H1 (cell line): ENCODE results near the gene ASAP2. TPM values are rescaled to one million over a fixed set of nuclear protein-coding genes. Genes with fewer than 3 reads are reported as not detected.

Experiments used
- CTCF ChIA-PET: fragments of 300-600 bp; sonication (Branson Sonifier 250); formaldehyde crosslinking; loops from one replicate; lab custom pipeline; 2021; ENCODE audit not compliant: partially characterized antibody; lab: Charles Lee
- POLR2A ChIA-PET: fragments of 300-600 bp; sonication (Branson Sonifier 250); formaldehyde crosslinking; loops from one replicate; lab custom pipeline; 2021; ENCODE audit warnings: inconsistent platforms; ENCODE audit not compliant: partially characterized antibody; lab: Charles Lee
- DNase-seq, 2 experiments: peaks; one replicate each; pipeline versions ENCODE4 v3.0.0 to v3.0.0-alpha.2; 2010 to 2022; ENCODE audit warnings: low spot score in 2 of 2, low read depth in 1 of 2, mixed read lengths in 1 of 2
- FAIRE-seq: peaks from 2 replicates; lab custom pipeline; 2011; peaks lifted over from hg19 to GRCh38; lab: Jason Lieb, UNC
- H2AFZ ChIP-seq: 2 replicates; pipeline ENCODE4 v1.8.1; 2012; ENCODE audit warnings: low read length, inconsistent platforms
- H2AK5ac ChIP-seq: 2 replicates; pipeline ENCODE4 v1.6.1; 2013; ENCODE audit warnings: low read depth, low read length
- H2BK120ac ChIP-seq: replicated peaks from 2 replicates; pipeline ENCODE3; 2013; ENCODE audit warnings: low read depth, low read length, inconsistent platforms
- H2BK12ac ChIP-seq: 2 replicates; pipeline ENCODE4 v1.6.1; 2013; ENCODE audit warnings: low read depth, low read length
- H2BK15ac ChIP-seq: 2 replicates; pipeline ENCODE4 v1.6.1; 2013; ENCODE audit warnings: low read length
- H2BK20ac ChIP-seq: 2 replicates; pipeline ENCODE4 v1.6.1; 2013; ENCODE audit warnings: low read length
- H2BK5ac ChIP-seq: 2 replicates; pipeline ENCODE4 v1.6.1; 2013; ENCODE audit warnings: low read depth, low read length
- H3K14ac ChIP-seq: 2 replicates; pipeline ENCODE4 v1.6.1; 2013; ENCODE audit warnings: inconsistent platforms; ENCODE audit not compliant: insufficient read length
- H3K18ac ChIP-seq: 2 replicates; pipeline ENCODE4 v1.6.1; 2013; ENCODE audit warnings: low read length; ENCODE audit errors: extremely low read depth
- H3K23ac ChIP-seq: 2 replicates; pipeline ENCODE4 v1.6.1; 2013; ENCODE audit warnings: inconsistent platforms; ENCODE audit not compliant: insufficient read length
- H3K23me2 ChIP-seq: 2 replicates; pipeline ENCODE4 v1.6.1; 2013; ENCODE audit warnings: low read depth, low read length
- H3K27ac ChIP-seq: 2 replicates; pipeline ENCODE4 v1.6.1; 2011; ENCODE audit warnings: low read depth, low read length, inconsistent platforms
- H3K27me3 ChIP-seq, 4 experiments: replicated peaks in 1 of 4; 1 replicate in 1 of 4; 2 replicates in 3 of 4; pipeline versions ENCODE4 v1.6.1 to v1.8.1; 2011 to 2013; ENCODE audit warnings: low read length in 3 of 4, mild to moderate bottlenecking in 3 of 4, inconsistent platforms in 2 of 4, mixed read lengths in 2 of 4, moderate library complexity in 1 of 4; ENCODE audit not compliant: control insufficient read depth in 3 of 4, insufficient read depth in 3 of 4; ENCODE audit errors: extremely low read depth in 1 of 4
- H3K36me3 ChIP-seq, 4 experiments: 2 replicates each; pipeline versions ENCODE4 v1.6.1 to v1.8.1; 2011 to 2013; ENCODE audit warnings: mild to moderate bottlenecking in 4 of 4, low read length in 3 of 4, moderate library complexity in 2 of 4, control low read depth in 1 of 4, inconsistent platforms in 1 of 4; ENCODE audit not compliant: insufficient read depth in 4 of 4, control insufficient read depth in 2 of 4
- H3K4ac ChIP-seq: replicated peaks from 2 replicates; pipeline ENCODE3; 2013; ENCODE audit warnings: low read length, low read depth, mixed read lengths, inconsistent platforms; ENCODE audit not compliant: insufficient read length
- H3K4me1 ChIP-seq, 4 experiments: replicated peaks in 1 of 4; 1 replicate in 1 of 4; 2 replicates in 3 of 4; pipeline versions ENCODE4 v1.6.1 to v1.8.1; 2011 to 2013; ENCODE audit warnings: low read length in 3 of 4, inconsistent platforms in 2 of 4, mixed read lengths in 1 of 4; ENCODE audit not compliant: insufficient read depth in 4 of 4, control insufficient read depth in 3 of 4
- H3K4me2 ChIP-seq, 2 experiments: 2 replicates each; pipeline versions ENCODE4 v1.6.1 to v1.8.1; 2011 to 2013; ENCODE audit warnings: low read depth in 2 of 2, low read length in 2 of 2, control low read depth in 1 of 2, inconsistent platforms in 1 of 2, mild to moderate bottlenecking in 1 of 2; ENCODE audit not compliant: insufficient read depth in 1 of 2
- H3K4me3 ChIP-seq, 4 experiments: fragments of 200-600, 300-600 bp in 1 of 4; sonication (generic), shearing (Covaris generic), sonication (Bioruptor Twin) in 1 of 4; 2 replicates each; pipeline versions ENCODE4 v1.5.1 to v1.8.1; 2011 to 2016; ENCODE audit warnings: low read length in 4 of 4, low read depth in 3 of 4, control low read depth in 2 of 4, inconsistent platforms in 2 of 4, mild to moderate bottlenecking in 2 of 4, mixed read lengths in 1 of 4, moderate library complexity in 1 of 4; ENCODE audit not compliant: insufficient read depth in 2 of 4; ENCODE audit errors: extremely low read depth in 1 of 4
- H3K56ac ChIP-seq: replicated peaks from 2 replicates; pipeline ENCODE3; 2013; ENCODE audit warnings: low read depth, mild to moderate bottlenecking, mixed read lengths, low read length, inconsistent platforms; ENCODE audit not compliant: insufficient read length
- H3K79me1 ChIP-seq: 2 replicates; pipeline ENCODE4 v1.6.1; 2013; ENCODE audit warnings: low read depth, low read length, control low read depth
- H3K79me2 ChIP-seq, 2 experiments: 2 replicates each; pipeline versions ENCODE4 v1.6.1 to v1.8.1; 2012 to 2013; ENCODE audit warnings: low read length in 2 of 2, mild to moderate bottlenecking in 2 of 2, inconsistent platforms in 1 of 2; ENCODE audit not compliant: insufficient read depth in 2 of 2, control insufficient read depth in 1 of 2
- H3K9ac ChIP-seq, 4 experiments: replicated peaks in 1 of 4; 1 replicate in 1 of 4; 2 replicates in 3 of 4; pipeline versions ENCODE4 v1.6.1 to v1.8.1; 2011 to 2013; ENCODE audit warnings: low read depth in 3 of 4, low read length in 3 of 4, control low read depth in 2 of 4, mild to moderate bottlenecking in 2 of 4, moderate library complexity in 2 of 4, inconsistent platforms in 1 of 4; ENCODE audit errors: extremely low read depth in 1 of 4
- H3K9me3 ChIP-seq, 2 experiments: 2 replicates each; pipeline versions ENCODE4 v1.6.1 to v1.8.1; 2012 to 2013; ENCODE audit warnings: mild to moderate bottlenecking in 2 of 2, moderate library complexity in 2 of 2, control low read depth in 1 of 2, inconsistent platforms in 1 of 2, low read depth in 1 of 2, low read length in 1 of 2, mixed read lengths in 1 of 2; ENCODE audit not compliant: insufficient read depth in 2 of 2
- H4K20me1 ChIP-seq, 2 experiments: replicated peaks in 1 of 2; 2 replicates each; pipeline versions ENCODE3 to v1.8.1; 2011 to 2013; ENCODE audit warnings: inconsistent platforms in 2 of 2, low read length in 2 of 2, mild to moderate bottlenecking in 1 of 2; ENCODE audit not compliant: insufficient read depth in 2 of 2, control insufficient read depth in 1 of 2
- H4K5ac ChIP-seq: 2 replicates; pipeline ENCODE4 v1.6.1; 2013; ENCODE audit warnings: low read length, low read depth, mixed read lengths, inconsistent platforms; ENCODE audit not compliant: insufficient read length
- H4K8ac ChIP-seq: 2 replicates; pipeline ENCODE4 v1.8.0; 2013; ENCODE audit warnings: mild to moderate bottlenecking, moderate library complexity, low read length, inconsistent platforms; ENCODE audit not compliant: insufficient read depth; ENCODE audit errors: extremely low read depth
- H4K91ac ChIP-seq: replicated peaks from 2 replicates; pipeline ENCODE3; 2013; ENCODE audit warnings: low read length, mixed read lengths, inconsistent platforms; ENCODE audit not compliant: insufficient read length
- BACH1 ChIP-seq: IDR thresholded peaks from 2 replicates; pipeline ENCODE4 v1.6.1; 2012; ENCODE audit warnings: low read length, improper control_type of control experiment
- CBX5 ChIP-seq: fragments of 300-800, 300-1000 bp; sonication (generic); IDR thresholded peaks from 2 replicates; pipeline ENCODE4 v1.7.1; 2016; ENCODE audit warnings: antibody characterized with exemption, low read length, low read depth
- CBX8 ChIP-seq: fragments of 300-800, 300-1000 bp; sonication (generic); IDR thresholded peaks from 2 replicates; pipeline ENCODE4 v1.7.1; 2016; ENCODE audit warnings: low read depth, low read length, borderline replicate concordance
- CHD1 ChIP-seq: IDR thresholded peaks from 2 replicates; pipeline ENCODE4 v1.6.1; 2012; ENCODE audit warnings: low read depth, low read length, improper control_type of control experiment
- FOSL1 ChIP-seq: IDR thresholded peaks from 2 replicates; pipeline ENCODE4 v1.6.1; 2011; ENCODE audit warnings: mild to moderate bottlenecking, low read depth, low read length, moderate library complexity; ENCODE audit not compliant: insufficient read depth
- HDAC6 ChIP-seq: IDR thresholded peaks from one replicate; pipeline ENCODE4 v1.7.1; 2012; ENCODE audit warnings: low read depth, mild to moderate bottlenecking, inconsistent platforms, low read length, moderate library complexity
- MAFK ChIP-seq: IDR thresholded peaks from 2 replicates; pipeline ENCODE4 v1.6.1; 2012; ENCODE audit warnings: low read depth, mild to moderate bottlenecking, improper control_type of control experiment, low read length
- SIN3A ChIP-seq, 2 experiments: IDR thresholded peaks in 1 of 2; conservative IDR thresholded peaks in 1 of 2; 2 replicates each; pipeline ENCODE4 v1.6.1; 2011 to 2012; ENCODE audit warnings: low read length in 2 of 2, improper control_type of control experiment in 1 of 2, low read depth in 1 of 2, mild to moderate bottlenecking in 1 of 2
- SIX5 ChIP-seq: IDR thresholded peaks from 2 replicates; pipeline ENCODE4 v1.6.1; 2011; ENCODE audit warnings: mild to moderate bottlenecking, low read depth, low read length
- TAF7 ChIP-seq: optimal IDR thresholded peaks from 2 replicates; pipeline ENCODE3; 2011; ENCODE audit warnings: low read depth, mild to moderate bottlenecking, inconsistent platforms, low read length, moderate library complexity, borderline replicate concordance
- YY1 ChIP-seq: IDR thresholded peaks from 2 replicates; pipeline ENCODE4 v1.6.1; 2011; ENCODE audit warnings: low read depth, mild to moderate bottlenecking, low read length
- WGBS, 2 experiments: shearing (Covaris generic) in 1 of 2; methylation state at CpG; one replicate each; pipeline versions ENCODE4 v1.1.6 to v1.1.7; 2013 to 2015; ENCODE audit warnings: low lambda C conversion rate in 2 of 2, mixed read lengths in 2 of 2, inconsistent platforms in 1 of 2, low coverage in 1 of 2, missing lambda C conversion rate in 1 of 2; ENCODE audit not compliant: insufficient replicate concordance in 2 of 2, insufficient coverage in 1 of 2, insufficient read length in 1 of 2; ENCODE audit errors: extremely low coverage in 1 of 2, missing lambda C conversion rate in 1 of 2; 5-methylcytosine and 5-hydroxymethylcytosine counted together
- polyA plus RNA-seq, 7 experiments: library from polyadenylated mRNA; depleted of rRNA in 3 of 7; stranded (reverse) in 5 of 7; unstranded in 2 of 7; fragments of >200 nt in 5 of 7; fragments of 200-250 nt in 2 of 7; gene quantifications; 1 replicate in 5 of 7; 2 replicates in 1 of 7; 4 replicates in 1 of 7; pipeline versions ENCODE4 v1.2.1 to v1.2.3, GENCODE V29; 2011 to 2013; ENCODE audit warnings: missing spikeins in 2 of 7, mixed read lengths in 2 of 7
- total RNA-seq: library from RNA; stranded (reverse); fragmentation: NEBNext Ultra II Directional; extraction: Animal tissue kit (Norgen Biotek cat#: 25700); gene quantifications from 2 replicates; pipeline ENCODE4 v1.2.1, GENCODE V29; 2021
- TF ChIP-seq, protein P1 (sequence below): IDR thresholded peaks from 2 replicates; pipeline ENCODE4 v1.6.1; 2012; ENCODE audit warnings: inconsistent platforms

Gene ASAP2
- total and polyA plus RNA-seq, 2 of the 8 experiments (the other 6 are each of a cell fraction or from before 2014, with no cell fraction given), result 10.2 to 18.7 TPM

DNA sequence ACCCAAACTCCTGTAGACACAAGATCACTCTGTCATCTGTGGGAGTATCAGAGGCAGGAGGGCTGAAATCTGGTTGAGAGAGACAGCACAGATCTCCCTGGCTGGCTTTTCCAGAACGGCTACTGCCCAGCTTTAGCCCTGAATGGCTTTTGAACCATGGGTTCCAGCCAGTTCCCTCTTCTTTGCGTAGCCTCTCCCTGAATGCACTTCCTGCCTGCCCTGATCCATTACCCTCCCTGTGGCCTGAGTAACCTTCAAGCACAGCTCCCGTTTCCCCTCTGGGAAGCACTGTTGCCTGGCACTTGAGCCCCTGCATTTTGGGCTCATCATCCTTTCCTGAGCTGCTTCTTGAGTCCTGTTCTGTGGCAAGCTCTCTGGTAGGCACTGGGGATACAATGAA is 68.8 kb downstream of the ASAP2 start:
- H3K4me1 ChIP-seq, result peaks cover 0 to 8% (median 5%) of the 10 kb centered on the region in 4 experiments; a peak in 3 of 7 replicates
- H2BK15ac ChIP-seq, result no peak overlapping the region
- DNase-seq (no peak), FAIRE-seq (no peak)
- H3K4ac ChIP-seq, result no peak overlapping the region
- no peak overlapping the region for H3K14ac ChIP-seq
- H4K5ac ChIP-seq, result no peak overlapping the region
- 0 out of 2 replicates have a peak overlapping the region, but pooled peaks have one; percentile 23 for H2BK12ac ChIP-seq
- peaks cover 3% of the 10 kb centered on the region; the same call in 1 of the 2 replicates for H3K79me1 ChIP-seq
- 81% methylated on average over 3 of the region's 3 CpGs; no CpG with 5 or more reads in 1 of the 2 experiments for WGBS, 2 experiments
- no peak overlapping the region for H3K4me3 ChIP-seq
- no peak overlapping the region for H2BK5ac ChIP-seq
- no peaks in the 10 kb centered on the region for H3K9me3 ChIP-seq
- H3K36me3 ChIP-seq, result no peaks in the 10 kb centered on the region
- CTCF ChIA-PET, result interaction anchor here (0.8 to 2.6 kb wide), 12 partner anchors 10 to 136 kb away, joined by 3 to 15 read pairs (median 4); no protein-coding TSS in a partner anchor
- no peak for TF ChIP-seq CHD1
- no peak for TF ChIP-seq YY1
- TF ChIP-seq FOSL1, result no peak
- no peak for TF ChIP-seq HDAC6
- no peak for TF ChIP-seq SIN3A (conservative IDR thresholded peaks at IDR 0.05 in 1 of 2, IDR thresholded peaks at IDR 0.05 in 1 of 2; ENCODE audit: low read depth in 1 of 2, low read length in 2 of 2)
- TF ChIP-seq SIX5, result no peak
- no peak for TF ChIP-seq CBX8
- no peak for TF ChIP-seq CBX5
- TF ChIP-seq, protein P1, sequence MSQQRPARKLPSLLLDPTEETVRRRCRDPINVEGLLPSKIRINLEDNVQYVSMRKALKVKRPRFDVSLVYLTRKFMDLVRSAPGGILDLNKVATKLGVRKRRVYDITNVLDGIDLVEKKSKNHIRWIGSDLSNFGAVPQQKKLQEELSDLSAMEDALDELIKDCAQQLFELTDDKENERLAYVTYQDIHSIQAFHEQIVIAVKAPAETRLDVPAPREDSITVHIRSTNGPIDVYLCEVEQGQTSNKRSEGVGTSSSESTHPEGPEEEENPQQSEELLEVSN, result no peak
- TF ChIP-seq MAFK, result no peak
- TF ChIP-seq BACH1, result no peak
- no peak for TF ChIP-seq TAF7
- H4K8ac ChIP-seq, result no peak overlapping the region
- peaks cover 2 to 3% of the 10 kb centered on the region in 2 experiments for H4K20me1 ChIP-seq
- H3K27me3 ChIP-seq, result no peaks in the 10 kb centered on the region
- no peak overlapping the region for H3K56ac ChIP-seq
- no peaks in the 10 kb centered on the region for H3K23me2 ChIP-seq
- H4K91ac ChIP-seq, result no peak overlapping the region
- peaks cover 0 to 44% of the 10 kb centered on the region in 2 experiments; a peak in 2 of 4 replicates for H3K79me2 ChIP-seq
- H2BK120ac ChIP-seq, result no peak overlapping the region
- no peak overlapping the region for H3K4me2 ChIP-seq
- H3K18ac ChIP-seq, result no peak overlapping the region
- H2AFZ ChIP-seq, result no peak overlapping the region
- H2BK20ac ChIP-seq, result no peak overlapping the region
- H2AK5ac ChIP-seq, result no peak overlapping the region; the same call in 1 of the 2 replicates
- H3K27ac ChIP-seq, result no peak overlapping the region
- no peak overlapping the region; a peak in 2 of 7 replicates for H3K9ac ChIP-seq
- POLR2A ChIA-PET, result interaction anchor here (0.9 kb wide), 1 partner anchor 9 kb away, joined by 3 read pairs; no protein-coding TSS in a partner anchor
- H3K23ac ChIP-seq, result no peak overlapping the region
